Measurements from ENCODE around the gene ADAM33. TPM values are rescaled to one million over a fixed set of nuclear protein-coding genes. Genes with fewer than 3 reads are reported as not detected.

ADAM33 gene
- total and polyA plus RNA-seq, 8 donors = 4.6 to 143 (median 28.3) TPM

- no peaks in the 10 kb centered on the region for H3K36me3 ChIP-seq
- peak in 1 of 2 donors; percentile 29 for DNase-seq
- peak overlapping the region in 3 of 4 donors; percentile 23 to 34 (median 29) for H3K4me3 ChIP-seq
- H3K9me3 ChIP-seq = no peaks in the 10 kb centered on the region
- no peak for TF ChIP-seq EP300 (IDR thresholded peaks at IDR 0.05)
- no peak for TF ChIP-seq CTCF (IDR thresholded peaks at IDR 0.05)
- no peak for TF ChIP-seq POLR2AphosphoS5 (IDR thresholded peaks at IDR 0.05)
- no peak for TF ChIP-seq POLR2A (IDR thresholded peaks at IDR 0.05)
- H3K27ac ChIP-seq = no peak overlapping the region
- H3K4me1 ChIP-seq = peaks cover 8 to 13% (median 11%) of the 10 kb centered on the region in 4 donors
- H3K27me3 ChIP-seq = peaks cover 9 to 57% (median 38%) of the 10 kb centered on the region in 3 donors
- WGBS, 5 donors = 0 to 7% (median 5%) methylated on average over 1 to 75 of the region's 75 CpGs
- intact Hi-C loops (cut with DNase I; ENCODE audit: low total_unique reads) = no loop called here
These were observed 21.3 kb downstream of the ADAM33 start for GRCh38 chr20:3660262-3661059.

- peaks cover 9 to 57% (median 38%) of the 10 kb centered on the region in 3 donors for H3K27me3 ChIP-seq
- no peak for DNase-seq
- H3K4me1 ChIP-seq = peaks cover 8 to 12% (median 11%) of the 10 kb centered on the region in 4 donors
- no peaks in the 10 kb centered on the region for H3K9me3 ChIP-seq
- no peaks in the 10 kb centered on the region for H3K36me3 ChIP-seq
- no peak overlapping the region for H3K4me3 ChIP-seq
- 55 to 76% (median 58%) methylated on average over 11 to 12 of the region's 12 CpGs for WGBS, 5 donors
- H3K27ac ChIP-seq = no peak overlapping the region
- intact Hi-C loops (cut with DNase I; ENCODE audit: low total_unique reads) = no loop called here
- TF ChIP-seq CTCF (IDR thresholded peaks at IDR 0.05) (no peak), POLR2A (IDR thresholded peaks at IDR 0.05) (no peak), EP300 (IDR thresholded peaks at IDR 0.05) (no peak)
These were observed 22.1 kb downstream of the ADAM33 start for GRCh38 chr20:3659492-3660261.

GRCh38 chr20:3658716-3659491, 22.9 kb downstream of the ADAM33 start:
- no peaks in the 10 kb centered on the region for H3K9me3 ChIP-seq
- WGBS, 5 donors = 58 to 82% (median 67%) methylated on average over 8 of the region's 8 CpGs
- no peak overlapping the region for H3K27ac ChIP-seq
- H3K4me3 ChIP-seq = no peak overlapping the region
- intact Hi-C loops (cut with DNase I; ENCODE audit: low total_unique reads) = no loop called here
- DNase-seq = no peak
- TF ChIP-seq CTCF (IDR thresholded peaks at IDR 0.05) = no peak
- no peak for TF ChIP-seq POLR2AphosphoS5 (IDR thresholded peaks at IDR 0.05)
- TF ChIP-seq POLR2A (IDR thresholded peaks at IDR 0.05) = no peak
- no peak for TF ChIP-seq EP300 (IDR thresholded peaks at IDR 0.05)
- no peaks in the 10 kb centered on the region for H3K36me3 ChIP-seq
- H3K27me3 ChIP-seq = peaks cover 9 to 57% (median 38%) of the 10 kb centered on the region in 3 donors
- peaks cover 8 to 12% (median 11%) of the 10 kb centered on the region in 4 donors for H3K4me1 ChIP-seq
